ENCODE results near the gene EFCAB13. TPM values are rescaled to one million over a fixed set of nuclear protein-coding genes. Genes with fewer than 3 reads are reported as not detected.

Gene EFCAB13
- total RNA-seq (6.9 TPM), polyA plus RNA-seq (ENCODE audit: insufficient read depth in 1 of 8, insufficient read length in 8 of 8, low replicate concordance in 1 of 8) (1 to 10 TPM; 1.5 to 6.6 (median 3.4) TPM)
- long read RNA-seq, donor 1, result 0 reads
- long read RNA-seq, donor 2, result 0 reads
- long read RNA-seq, donor 3, result 0 reads
- long read RNA-seq, donor 4, result 0 reads
- long read RNA-seq, donor 5, partial matches to known transcripts, result 5 of 5 reads
- long read RNA-seq, donor 5, other reads (novel, unspliced or antisense), result 0 of 5 reads
- long read RNA-seq, donor 6, result 0 reads
- long read RNA-seq, donor 7, result 0 reads
- long read RNA-seq, donor 8, result 0 reads
- long read RNA-seq, donor 9, result 0 reads
- long read RNA-seq, donor 10, result 0 reads
- long read RNA-seq, donor 11, result 0 reads

- 1% methylated on average over 72 of the region's 72 CpGs for WGBS (ENCODE audit: insufficient coverage)
- no peaks in the 10 kb centered on the region for H3K36me3 ChIP-seq (ENCODE audit: control insufficient read depth, insufficient read depth, low read length)
- H3K4me3 ChIP-seq (ENCODE audit: low read length), result peak within 1 kb of the TSS; percentile 72
- DNase-seq, result peak; percentile 97
- no peaks in the 10 kb centered on the region for H3K4me1 ChIP-seq (ENCODE audit: control insufficient read depth, insufficient read depth, low read length)
- peaks cover 7% of the 10 kb centered on the region for H3K9me3 ChIP-seq (replicated peaks; ENCODE audit: control insufficient read depth, low read depth, low read length)
- peaks cover 4% of the 10 kb centered on the region for H3K27me3 ChIP-seq (ENCODE audit: control insufficient read depth, insufficient read depth, low read length)
- H3K27ac ChIP-seq (ENCODE audit: low read length), result peak within 1 kb of the TSS; percentile 97
Measured at GRCh38 chr17:47323382-47324223, at the start of gene EFCAB13. TSS of gene EFCAB13 (plus strand) at chr17:47323955. CDS start at chr17:47328354, 4,399 bp downstream.

- 86% methylated on average over 1 of the region's 5 CpGs for WGBS (ENCODE audit: insufficient coverage)
- H3K36me3 ChIP-seq (ENCODE audit: control insufficient read depth, insufficient read depth, low read length), result peaks cover 3% of the 10 kb centered on the region
- no peaks in the 10 kb centered on the region for H3K27me3 ChIP-seq (ENCODE audit: control insufficient read depth, insufficient read depth, low read length)
- peaks cover 41% of the 10 kb centered on the region for H3K4me1 ChIP-seq (ENCODE audit: control insufficient read depth, insufficient read depth, low read length)
- no peak for DNase-seq
- no peak overlapping the region for H3K4me3 ChIP-seq (ENCODE audit: low read length)
- H3K9me3 ChIP-seq (replicated peaks; ENCODE audit: control insufficient read depth, low read depth, low read length), result no peaks in the 10 kb centered on the region
- no peak overlapping the region for H3K27ac ChIP-seq (ENCODE audit: low read length)
Measured at GRCh38 chr17:47274319-47275069, 49.3 kb upstream of the EFCAB13 start.

- 6% methylated on average over 6 of the region's 13 CpGs for WGBS (ENCODE audit: insufficient coverage)
- Histone ChIP-seq H3K4me3 (ENCODE audit: low read length) (no peak overlapping the region), H3K4me1 (ENCODE audit: control insufficient read depth, insufficient read depth, low read length) (peaks cover 47% of the 10 kb centered on the region), H3K27me3 (ENCODE audit: control insufficient read depth, insufficient read depth, low read length) (no peaks in the 10 kb centered on the region), H3K9me3 (replicated peaks; ENCODE audit: control insufficient read depth, low read depth, low read length) (no peaks in the 10 kb centered on the region), H3K36me3 (ENCODE audit: control insufficient read depth, insufficient read depth, low read length) (peaks cover 5% of the 10 kb centered on the region), H3K27ac (ENCODE audit: low read length) (peak overlapping the region; percentile 84)
- DNase-seq, result peak; percentile 98
Measured at GRCh38 chr17:47275245-47275984, 48.3 kb upstream of the EFCAB13 start.

GRCh38 chr17:47276444-47276843, 47.3 kb upstream of the EFCAB13 start:
- peaks cover 5% of the 10 kb centered on the region for H3K36me3 ChIP-seq (ENCODE audit: control insufficient read depth, insufficient read depth, low read length)
- no peak overlapping the region for H3K4me3 ChIP-seq (ENCODE audit: low read length)
- peaks cover 47% of the 10 kb centered on the region for H3K4me1 ChIP-seq (ENCODE audit: control insufficient read depth, insufficient read depth, low read length)
- WGBS (ENCODE audit: insufficient coverage), result 61% methylated on average over 3 of the region's 3 CpGs
- H3K9me3 ChIP-seq (replicated peaks; ENCODE audit: control insufficient read depth, low read depth, low read length), result no peaks in the 10 kb centered on the region
- peak overlapping the region; percentile 84 for H3K27ac ChIP-seq (ENCODE audit: low read length)
- DNase-seq, result peak; percentile 65
- H3K27me3 ChIP-seq (ENCODE audit: control insufficient read depth, insufficient read depth, low read length), result no peaks in the 10 kb centered on the region

- Histone ChIP-seq H3K27ac (ENCODE audit: low read length) (peak overlapping the region; percentile 84), H3K27me3 (ENCODE audit: control insufficient read depth, insufficient read depth, low read length) (no peaks in the 10 kb centered on the region), H3K4me3 (ENCODE audit: low read length) (no peak overlapping the region), H3K9me3 (replicated peaks; ENCODE audit: control insufficient read depth, low read depth, low read length) (no peaks in the 10 kb centered on the region), H3K4me1 (ENCODE audit: control insufficient read depth, insufficient read depth, low read length) (peaks cover 47% of the 10 kb centered on the region), H3K36me3 (ENCODE audit: control insufficient read depth, insufficient read depth, low read length) (peaks cover 5% of the 10 kb centered on the region)
- WGBS (ENCODE audit: insufficient coverage), result 0% methylated on average over 1 of the region's 10 CpGs
- peak; percentile 96 for DNase-seq
Measured at GRCh38 chr17:47276868-47277267, 46.9 kb upstream of the EFCAB13 start.

GRCh38 chr17:47277921-47278320, 45.8 kb upstream of the EFCAB13 start:
- 100% methylated on average over 1 of the region's 1 CpG for WGBS (ENCODE audit: insufficient coverage)
- no peak for DNase-seq
- peaks cover 47% of the 10 kb centered on the region for H3K4me1 ChIP-seq (ENCODE audit: control insufficient read depth, insufficient read depth, low read length)
- peaks cover 5% of the 10 kb centered on the region for H3K36me3 ChIP-seq (ENCODE audit: control insufficient read depth, insufficient read depth, low read length)
- no peak overlapping the region for H3K4me3 ChIP-seq (ENCODE audit: low read length)
- no peak overlapping the region for H3K27ac ChIP-seq (ENCODE audit: low read length)
- H3K27me3 ChIP-seq (ENCODE audit: control insufficient read depth, insufficient read depth, low read length), result no peaks in the 10 kb centered on the region
- no peaks in the 10 kb centered on the region for H3K9me3 ChIP-seq (replicated peaks; ENCODE audit: control insufficient read depth, low read depth, low read length)

GRCh38 chr17:47278561-47278960, 45.2 kb upstream of the EFCAB13 start:
- H3K9me3 ChIP-seq (replicated peaks; ENCODE audit: control insufficient read depth, low read depth, low read length), result no peaks in the 10 kb centered on the region
- no peak overlapping the region for H3K4me3 ChIP-seq (ENCODE audit: low read length)
- H3K4me1 ChIP-seq (ENCODE audit: control insufficient read depth, insufficient read depth, low read length), result peaks cover 47% of the 10 kb centered on the region
- DNase-seq, result no peak
- peak overlapping the region; percentile 89 for H3K27ac ChIP-seq (ENCODE audit: low read length)
- 72% methylated on average over 3 of the region's 4 CpGs for WGBS (ENCODE audit: insufficient coverage)
- no peaks in the 10 kb centered on the region for H3K27me3 ChIP-seq (ENCODE audit: control insufficient read depth, insufficient read depth, low read length)
- peaks cover 3% of the 10 kb centered on the region for H3K36me3 ChIP-seq (ENCODE audit: control insufficient read depth, insufficient read depth, low read length)

GRCh38 chr17:47279062-47279801, 44.5 kb upstream of the EFCAB13 start:
- peak; percentile 83 for DNase-seq
- Histone ChIP-seq H3K9me3 (replicated peaks; ENCODE audit: control insufficient read depth, low read depth, low read length) (no peaks in the 10 kb centered on the region), H3K4me3 (ENCODE audit: low read length) (no peak overlapping the region), H3K4me1 (ENCODE audit: control insufficient read depth, insufficient read depth, low read length) (peaks cover 47% of the 10 kb centered on the region), H3K27ac (ENCODE audit: low read length) (peak overlapping the region; percentile 89), H3K27me3 (ENCODE audit: control insufficient read depth, insufficient read depth, low read length) (no peaks in the 10 kb centered on the region), H3K36me3 (ENCODE audit: control insufficient read depth, insufficient read depth, low read length) (peaks cover 3% of the 10 kb centered on the region)
- no CpG with 5 or more reads among the region's 10 CpGs for WGBS (ENCODE audit: insufficient coverage)

Measured in muscle of leg (tissue), 16 donors.